ENCODE measurements around the gene LCN9. TPM values are rescaled to one million over a fixed set of nuclear protein-coding genes. Genes with fewer than 3 reads are reported as not detected.

LCN9 gene
- polyA plus RNA-seq, 1 donor (not counting 4 experiments of a cell fraction or from before 2014, with no cell fraction given): not detected

DNA sequence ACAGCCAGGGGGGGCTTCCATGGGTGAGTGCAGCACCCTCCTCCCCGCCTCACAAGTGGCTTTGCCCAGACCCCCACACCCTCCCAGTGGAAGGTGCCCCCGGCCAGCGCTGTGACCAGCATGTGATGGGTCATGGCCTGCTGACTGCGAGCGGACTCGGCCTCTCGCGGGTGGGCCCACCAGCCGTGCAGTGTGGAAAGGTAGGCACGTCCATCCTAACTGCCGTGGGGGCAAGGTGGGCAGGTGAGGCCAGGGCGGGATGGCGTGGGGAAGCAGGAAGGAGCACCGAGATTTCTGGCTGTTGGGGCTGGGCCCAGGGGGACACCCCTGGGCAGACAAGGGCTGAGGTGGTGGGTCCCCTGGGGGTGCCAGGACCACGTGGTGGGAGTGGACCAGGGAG is 24.1 kb downstream of the LCN9 start:
- dilution Hi-C loops (cut with MboI; ENCODE audit: extremely low pct_ligation_motif_present, low sequenced_read_pairs): no loop called here
- H3K27me3 ChIP-seq (ENCODE audit: control insufficient read depth, extremely low read depth, insufficient read depth, low read length): no peaks in the 10 kb centered on the region

DNA sequence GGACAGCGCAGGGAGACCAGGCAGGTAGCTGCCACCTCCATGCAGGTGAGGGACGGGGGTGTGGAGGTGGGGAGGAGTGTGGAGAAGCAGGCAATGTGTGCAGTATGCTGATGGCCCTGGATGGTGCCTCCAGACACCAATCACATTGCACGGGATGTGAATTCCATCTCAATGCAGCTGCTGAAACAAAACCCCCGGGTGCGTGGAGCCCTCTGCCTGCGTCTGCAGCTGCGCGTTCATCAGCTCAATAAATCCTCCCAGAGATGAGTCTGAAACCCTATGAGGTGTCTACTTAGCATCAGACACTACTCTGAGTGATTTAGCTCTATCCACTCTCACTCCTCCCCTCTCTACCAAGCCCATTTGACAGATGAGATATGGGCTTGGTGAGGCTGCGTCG is 25.9 kb downstream of the LCN9 start:
- Histone ChIP-seq H3K9me1 (ENCODE audit: control insufficient read depth, extremely low read depth, insufficient read depth, low read length) (no peaks in the 10 kb centered on the region), H3K27ac (ENCODE audit: control insufficient read depth, insufficient read depth, low read length) (no peak overlapping the region), H3K4me1 (ENCODE audit: control insufficient read depth, extremely low read depth, insufficient read depth, low read length) (no peaks in the 10 kb centered on the region), H4K20me1 (ENCODE audit: control insufficient read depth, extremely low read depth, insufficient read depth, low read length) (no peaks in the 10 kb centered on the region), H3K9ac (ENCODE audit: control insufficient read depth, extremely low read depth, insufficient read depth, low read length) (no peak overlapping the region), H3K36me3 (ENCODE audit: control insufficient read depth in 2 of 2, extremely low read depth in 1 of 2, insufficient read depth in 2 of 2, low read length in 2 of 2) (no peaks in the 10 kb centered on the region), H3K4me3 (ENCODE audit: control insufficient read depth in 2 of 3, extremely low read depth in 1 of 3, insufficient read depth in 2 of 3, low read depth in 1 of 3, low read length in 3 of 3) (no peak overlapping the region), H2AFZ (ENCODE audit: control insufficient read depth, low read length) (no peak overlapping the region), H3K27me3 (ENCODE audit: control insufficient read depth, extremely low read depth, insufficient read depth, low read length) (peaks cover 13% of the 10 kb centered on the region), H3K4me2 (ENCODE audit: control insufficient read depth, extremely low read depth, insufficient read depth, low read depth, low read length) (no peak overlapping the region), H3K79me2 (ENCODE audit: control insufficient read depth, insufficient read depth, low read length) (no peaks in the 10 kb centered on the region), H3K9me3 (ENCODE audit: control insufficient read depth, low read depth, low read length) (peaks cover 1% of the 10 kb centered on the region)
- TF ChIP-seq EZH2 (IDR thresholded peaks at IDR 0.05; ENCODE audit: low read length): no peak
- no peak for TF ChIP-seq CTCF (optimal IDR thresholded peaks at IDR 0.05 in 1 of 3, IDR thresholded peaks at IDR 0.05 in 1 of 3, conservative IDR thresholded peaks at IDR 0.05 in 1 of 3; ENCODE audit: extremely low read depth in 1 of 3, insufficient read depth in 2 of 3, low read length in 3 of 3)
- dilution Hi-C loops (cut with MboI; ENCODE audit: extremely low pct_ligation_motif_present, low sequenced_read_pairs): no loop called here
- DNase-seq (ENCODE audit: low read depth, low spot score): no peak
- FAIRE-seq: no peak

More for the DNA sequence above, 24.1 kb downstream of the LCN9 start:
- Histone ChIP-seq H3K4me1 (ENCODE audit: control insufficient read depth, extremely low read depth, insufficient read depth, low read length) (no peaks in the 10 kb centered on the region), H3K36me3 (ENCODE audit: control insufficient read depth in 2 of 2, extremely low read depth in 1 of 2, insufficient read depth in 2 of 2, low read length in 2 of 2) (no peaks in the 10 kb centered on the region), H3K4me2 (ENCODE audit: control insufficient read depth, extremely low read depth, insufficient read depth, low read depth, low read length) (no peak overlapping the region), H3K4me3 (ENCODE audit: control insufficient read depth in 2 of 3, extremely low read depth in 1 of 3, insufficient read depth in 2 of 3, low read depth in 1 of 3, low read length in 3 of 3) (no peak overlapping the region), H3K9ac (ENCODE audit: control insufficient read depth, extremely low read depth, insufficient read depth, low read length) (no peak overlapping the region), H3K9me1 (ENCODE audit: control insufficient read depth, extremely low read depth, insufficient read depth, low read length) (no peaks in the 10 kb centered on the region), H2AFZ (ENCODE audit: control insufficient read depth, low read length) (no peak overlapping the region), H3K9me3 (ENCODE audit: control insufficient read depth, low read depth, low read length) (peaks cover 1% of the 10 kb centered on the region), H3K79me2 (ENCODE audit: control insufficient read depth, insufficient read depth, low read length) (no peaks in the 10 kb centered on the region), H4K20me1 (ENCODE audit: control insufficient read depth, extremely low read depth, insufficient read depth, low read length) (no peaks in the 10 kb centered on the region), H3K27ac (ENCODE audit: control insufficient read depth, insufficient read depth, low read length) (no peak overlapping the region)
- TF ChIP-seq CTCF (optimal IDR thresholded peaks at IDR 0.05 in 1 of 3, IDR thresholded peaks at IDR 0.05 in 1 of 3, conservative IDR thresholded peaks at IDR 0.05 in 1 of 3; ENCODE audit: extremely low read depth in 1 of 3, insufficient read depth in 2 of 3, low read length in 3 of 3): no peak
- TF ChIP-seq EZH2 (IDR thresholded peaks at IDR 0.05; ENCODE audit: low read length): no peak
- DNase-seq (ENCODE audit: low read depth, low spot score): no peak
- FAIRE-seq: no peak
